Uterus (tissue), 2 donors: ENCODE results near the gene KRTAP5-3.
"Not testable (repeated sequence)": the region's sequence is repeated elsewhere in the genome, so short reads cannot be mapped to it uniquely, and the experiment has no call there.

Experiments
- POLR2A ChIP-seq, 2 donors: fragments of 450-650 bp; IDR thresholded peaks; one replicate each; pipeline ENCODE4 v1.6.1; 2016; ENCODE audit warnings: antibody characterized with exemption in 2 of 2, mild to moderate bottlenecking in 1 of 2, moderate library complexity in 1 of 2
- TF ChIP-seq, protein P1 (sequence below), 4 experiments: fragments of 200-600 bp in 2 of 4; fragments of 450-650 bp in 2 of 4; sonication (generic) in 2 of 4; IDR thresholded peaks; one replicate each; pipeline ENCODE4 v1.5.1; 2016 to 2019; ENCODE audit warnings: antibody characterized with exemption in 4 of 4, mild to moderate bottlenecking in 2 of 4, moderate library complexity in 1 of 4

DNA sequence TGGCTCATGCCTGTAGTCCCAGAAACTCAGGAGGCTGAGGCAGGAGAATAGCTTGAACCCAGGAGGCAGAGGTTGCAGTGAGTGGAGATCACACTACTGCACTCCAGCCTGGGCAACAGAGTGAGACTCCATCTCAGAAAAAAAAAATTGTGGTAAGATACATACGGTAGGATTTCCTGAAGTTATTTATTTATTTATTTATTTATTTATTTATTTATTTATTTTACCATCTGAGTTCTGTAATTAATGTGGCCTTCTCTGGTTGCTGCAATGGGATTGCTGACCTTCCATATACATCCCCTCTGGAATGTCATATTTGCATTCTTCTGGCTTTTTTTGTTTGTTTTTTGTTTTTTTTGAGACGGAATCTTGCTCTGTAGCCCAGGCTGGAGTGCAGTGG lies 25.4 kb downstream of the KRTAP5-3 start:
- TF ChIP-seq, protein P1, sequence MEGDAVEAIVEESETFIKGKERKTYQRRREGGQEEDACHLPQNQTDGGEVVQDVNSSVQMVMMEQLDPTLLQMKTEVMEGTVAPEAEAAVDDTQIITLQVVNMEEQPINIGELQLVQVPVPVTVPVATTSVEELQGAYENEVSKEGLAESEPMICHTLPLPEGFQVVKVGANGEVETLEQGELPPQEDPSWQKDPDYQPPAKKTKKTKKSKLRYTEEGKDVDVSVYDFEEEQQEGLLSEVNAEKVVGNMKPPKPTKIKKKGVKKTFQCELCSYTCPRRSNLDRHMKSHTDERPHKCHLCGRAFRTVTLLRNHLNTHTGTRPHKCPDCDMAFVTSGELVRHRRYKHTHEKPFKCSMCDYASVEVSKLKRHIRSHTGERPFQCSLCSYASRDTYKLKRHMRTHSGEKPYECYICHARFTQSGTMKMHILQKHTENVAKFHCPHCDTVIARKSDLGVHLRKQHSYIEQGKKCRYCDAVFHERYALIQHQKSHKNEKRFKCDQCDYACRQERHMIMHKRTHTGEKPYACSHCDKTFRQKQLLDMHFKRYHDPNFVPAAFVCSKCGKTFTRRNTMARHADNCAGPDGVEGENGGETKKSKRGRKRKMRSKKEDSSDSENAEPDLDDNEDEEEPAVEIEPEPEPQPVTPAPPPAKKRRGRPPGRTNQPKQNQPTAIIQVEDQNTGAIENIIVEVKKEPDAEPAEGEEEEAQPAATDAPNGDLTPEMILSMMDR (IDR thresholded peaks at IDR 0.05) = not testable (repeated sequence)
- not testable (repeated sequence) for TF ChIP-seq POLR2A (IDR thresholded peaks at IDR 0.05)
